Loucy (cell line): ENCODE data around the gene CCDC146.

Source experiments
- CTCF ChIP-seq: fragments of 200-600 bp; sonication (generic); conservative IDR thresholded peaks from 2 replicates; pipeline ENCODE4 v1.5.1; 2014; ENCODE audit warnings: mild to moderate bottlenecking, antibody characterized with exemption, low read length
- EZH2phosphoT487 ChIP-seq: fragments of 200-600 bp; IDR thresholded peaks from 2 replicates; pipeline ENCODE4 v1.6.1; 2018; ENCODE audit warnings: antibody characterized with exemption, mild to moderate bottlenecking, moderate library complexity, borderline replicate concordance

GRCh38 chr7:77244222-77244934, 122.0 kb downstream of the CCDC146 start:
- TF ChIP-seq CTCF (no peak), EZH2phosphoT487 (no peak)
